SU-DHL-6 (cell line): ENCODE measurements around the gene PTRH1.

Experiments
- H2AFZ ChIP-seq: fragments of 200-600 bp; sonication (generic); 2 replicates; pipeline ENCODE4 v1.6.1; 2014; ENCODE audit warnings: low read depth, mild to moderate bottlenecking, moderate library complexity, mixed read lengths, antibody characterized with exemption, low read length; ENCODE audit not compliant: severe bottlenecking
- H3F3A ChIP-seq: fragments of 200-600 bp; shearing (Covaris generic); 2 replicates; pipeline ENCODE4 v1.6.0; 2016; ENCODE audit warnings: antibody characterized with exemption, mild to moderate bottlenecking; ENCODE audit not compliant: insufficient read depth
- H3K27ac ChIP-seq: fragments of 200-600 bp; sonication (generic); 2 replicates; pipeline ENCODE4 v1.5.1; 2016; ENCODE audit warnings: low read depth, mild to moderate bottlenecking, low read length, moderate library complexity, mixed read lengths
- H3K27me3 ChIP-seq: fragments of 200-600 bp; sonication (generic), shearing (Covaris generic); 2 replicates; pipeline ENCODE4 v1.6.0; 2014; ENCODE audit warnings: mild to moderate bottlenecking, low read length
- H3K36me3 ChIP-seq: fragments of 200-600 bp; sonication (generic); 2 replicates; pipeline ENCODE4 v1.6.1; 2014; ENCODE audit warnings: mild to moderate bottlenecking, low read length, mixed read lengths
- H3K4me2 ChIP-seq: fragments of 300-600, 200-600 bp; shearing (Covaris generic), sonication (generic); 2 replicates; pipeline ENCODE4 v1.6.0; 2014; ENCODE audit warnings: low read length, low read depth, mild to moderate bottlenecking; ENCODE audit not compliant: poor library complexity, severe bottlenecking
- H3K4me3 ChIP-seq: fragments of 200-600 bp; sonication (generic); 2 replicates; pipeline ENCODE4 v1.5.1; 2014; ENCODE audit warnings: antibody characterized with exemption, low read length, mild to moderate bottlenecking, mixed read lengths; ENCODE audit not compliant: insufficient read depth, poor library complexity, severe bottlenecking
- H3K79me2 ChIP-seq: fragments of 200-600 bp; sonication (generic); 2 replicates; pipeline ENCODE4 v1.6.1; 2014; ENCODE audit warnings: mild to moderate bottlenecking, low read length, moderate library complexity; ENCODE audit not compliant: insufficient read depth
- H3K9ac ChIP-seq: fragments of 200-600 bp; sonication (generic); 2 replicates; pipeline ENCODE4 v1.7.0; 2014; ENCODE audit warnings: mild to moderate bottlenecking, low read length
- H3K9me2 ChIP-seq: fragments of 200-600 bp; sonication (generic); replicated peaks from 2 replicates; pipeline ENCODE4 v1.6.1; 2014; ENCODE audit warnings: low read length; ENCODE audit not compliant: insufficient read depth
- H3K9me3 ChIP-seq: fragments of 200-600 bp; sonication (generic); 2 replicates; pipeline ENCODE4 v1.6.1; 2014; ENCODE audit warnings: low read length, mixed read lengths; ENCODE audit not compliant: insufficient read depth
- H4K20me1 ChIP-seq: fragments of 200-600 bp; sonication (generic); 2 replicates; pipeline ENCODE4 v1.6.1; 2014; ENCODE audit warnings: low read depth, mild to moderate bottlenecking, antibody characterized with exemption, low read length, moderate library complexity, mixed read lengths
- CTCF ChIP-seq: fragments of 200-600 bp; sonication (generic); IDR thresholded peaks from one replicate; pipeline ENCODE4 v1.5.1; 2017; ENCODE audit warnings: antibody characterized with exemption, mild to moderate bottlenecking, low read length, moderate library complexity; ENCODE audit not compliant: insufficient read depth, poor library complexity, severe bottlenecking
- EZH2phosphoT487 ChIP-seq: fragments of 200-600 bp; sonication (generic), shearing (Covaris generic); conservative IDR thresholded peaks from 2 replicates; pipeline ENCODE4 v1.6.1; 2018; ENCODE audit warnings: mild to moderate bottlenecking, antibody characterized with exemption, low read length, moderate library complexity, mixed read lengths

PTRH1 gene

DNA sequence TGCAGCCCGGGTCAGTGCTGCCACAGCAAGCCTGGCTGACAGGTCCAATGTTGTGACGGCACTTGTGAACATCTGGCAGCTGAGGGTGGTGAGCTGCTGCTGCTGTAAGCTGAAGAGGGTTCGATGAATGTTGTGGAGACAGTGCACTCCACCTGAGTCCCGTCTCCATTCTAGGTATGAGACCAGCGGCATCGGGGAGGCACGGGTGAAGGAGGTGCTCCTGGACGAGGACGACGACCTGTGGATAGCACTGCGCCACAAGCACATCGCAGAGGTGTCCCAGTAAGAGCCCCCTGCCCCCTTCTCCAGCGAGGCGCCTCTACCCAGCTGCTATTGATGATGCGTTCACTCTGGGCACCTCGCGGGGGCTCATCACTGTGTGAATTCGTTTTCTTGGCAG lies 47.6 kb downstream of the PTRH1 start:
- H3K4me2 ChIP-seq: no peak overlapping the region
- no peaks in the 10 kb centered on the region for H3K79me2 ChIP-seq
- H3K9me2 ChIP-seq: no peaks in the 10 kb centered on the region
- TF ChIP-seq EZH2phosphoT487: no peak
- no peak for TF ChIP-seq CTCF
- H3K9me3 ChIP-seq: no peaks in the 10 kb centered on the region
- H3K36me3 ChIP-seq: no peaks in the 10 kb centered on the region
- H3F3A ChIP-seq: no peaks in the 10 kb centered on the region
- H3K27me3 ChIP-seq: no peaks in the 10 kb centered on the region
- H4K20me1 ChIP-seq: no peaks in the 10 kb centered on the region
- no peak overlapping the region for H3K9ac ChIP-seq
- no peak overlapping the region for H3K4me3 ChIP-seq
- H3K27ac ChIP-seq: no peak overlapping the region
- no peak overlapping the region for H2AFZ ChIP-seq

DNA sequence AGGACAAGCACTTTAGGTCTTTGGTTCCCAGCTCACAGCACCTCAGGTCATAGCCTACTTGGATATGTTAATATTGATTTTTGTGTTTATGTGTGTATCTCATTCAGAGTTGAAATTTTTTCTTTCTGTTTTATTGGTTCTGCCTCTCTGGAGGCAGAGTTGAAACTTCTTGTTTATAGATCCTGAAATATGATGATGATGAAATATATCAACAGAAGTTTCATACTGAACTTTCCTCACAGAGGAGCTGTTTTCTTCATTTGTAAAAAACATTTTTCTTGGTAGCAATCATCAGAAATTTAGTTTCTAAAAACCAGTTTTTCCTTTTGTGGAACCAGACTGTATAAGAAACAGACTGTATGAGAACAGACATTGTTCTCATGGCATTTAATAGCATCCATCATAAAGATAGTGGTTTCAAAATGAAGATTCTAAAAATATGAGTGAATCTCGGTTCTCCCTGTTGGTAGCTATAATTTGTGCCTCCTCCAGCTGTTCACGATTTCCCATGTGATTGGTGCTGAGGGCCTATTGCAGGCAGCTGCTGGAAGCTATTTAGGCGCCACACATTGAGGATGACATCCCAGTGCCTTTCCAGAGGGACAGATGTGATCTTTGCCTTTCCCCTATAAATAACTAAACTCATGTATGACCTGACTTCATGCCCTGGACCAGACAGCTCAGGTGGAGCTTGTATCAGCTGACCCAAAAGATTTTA lies 48.2 kb downstream of the PTRH1 start:
- H3K4me3 ChIP-seq: no peak overlapping the region
- H3K9me3 ChIP-seq: no peaks in the 10 kb centered on the region
- no peak overlapping the region for H3K27ac ChIP-seq
- H2AFZ ChIP-seq: no peak overlapping the region
- H3K36me3 ChIP-seq: no peaks in the 10 kb centered on the region
- H3K9ac ChIP-seq: no peak overlapping the region
- no peaks in the 10 kb centered on the region for H3K9me2 ChIP-seq
- TF ChIP-seq CTCF (no peak), EZH2phosphoT487 (no peak)
- no peaks in the 10 kb centered on the region for H4K20me1 ChIP-seq
- no peaks in the 10 kb centered on the region for H3F3A ChIP-seq
- H3K27me3 ChIP-seq: no peaks in the 10 kb centered on the region
- H3K79me2 ChIP-seq: no peaks in the 10 kb centered on the region
- H3K4me2 ChIP-seq: no peak overlapping the region

- Histone ChIP-seq H4K20me1 (no peaks in the 10 kb centered on the region), H3K4me3 (no peak overlapping the region), H3K27me3 (no peaks in the 10 kb centered on the region), H3K27ac (no peak overlapping the region), H3F3A (no peaks in the 10 kb centered on the region), H3K9me3 (no peaks in the 10 kb centered on the region), H3K79me2 (no peaks in the 10 kb centered on the region), H3K9me2 (no peaks in the 10 kb centered on the region), H3K36me3 (no peaks in the 10 kb centered on the region), H2AFZ (no peak overlapping the region), H3K9ac (no peak overlapping the region), H3K4me2 (no peak overlapping the region)
- TF ChIP-seq CTCF (no peak), EZH2phosphoT487 (no peak)
Observed at GRCh38 chr9:127664678-127665507, 50.6 kb downstream of the PTRH1 start.
